NB4 (cell line): Measurements from ENCODE around the gene GNAI2.
"Not testable (repeated sequence)": the region's sequence is repeated elsewhere in the genome, so short reads cannot be mapped to it uniquely, and the experiment has no call there.

ENCODE experiments used
- DNase-seq: peaks from one replicate; pipeline ENCODE4 v3.0.0; 2010; ENCODE audit warnings: low read depth
- H3K4me3 ChIP-seq: one replicate; pipeline ENCODE4 v1.5.1; 2011; ENCODE audit warnings: mild to moderate bottlenecking, low read depth, low read length, moderate library complexity
- CTCF ChIP-seq: IDR thresholded peaks from one replicate; pipeline ENCODE4 v1.5.1; 2012; ENCODE audit warnings: low read depth, low read length
- MAX ChIP-seq: IDR thresholded peaks from 2 replicates; pipeline ENCODE4 v1.6.1; 2011; ENCODE audit warnings: low read depth, low read length
- MYC ChIP-seq: IDR thresholded peaks from 2 replicates; pipeline ENCODE4 v1.6.1; 2011; ENCODE audit warnings: low read depth, low read length
- POLR2A ChIP-seq: IDR thresholded peaks from 2 replicates; pipeline ENCODE4 v1.6.1; 2011; ENCODE audit warnings: mild to moderate bottlenecking; ENCODE audit not compliant: insufficient read length; ENCODE audit errors: extremely low read depth

GNAI2 gene

DNA sequence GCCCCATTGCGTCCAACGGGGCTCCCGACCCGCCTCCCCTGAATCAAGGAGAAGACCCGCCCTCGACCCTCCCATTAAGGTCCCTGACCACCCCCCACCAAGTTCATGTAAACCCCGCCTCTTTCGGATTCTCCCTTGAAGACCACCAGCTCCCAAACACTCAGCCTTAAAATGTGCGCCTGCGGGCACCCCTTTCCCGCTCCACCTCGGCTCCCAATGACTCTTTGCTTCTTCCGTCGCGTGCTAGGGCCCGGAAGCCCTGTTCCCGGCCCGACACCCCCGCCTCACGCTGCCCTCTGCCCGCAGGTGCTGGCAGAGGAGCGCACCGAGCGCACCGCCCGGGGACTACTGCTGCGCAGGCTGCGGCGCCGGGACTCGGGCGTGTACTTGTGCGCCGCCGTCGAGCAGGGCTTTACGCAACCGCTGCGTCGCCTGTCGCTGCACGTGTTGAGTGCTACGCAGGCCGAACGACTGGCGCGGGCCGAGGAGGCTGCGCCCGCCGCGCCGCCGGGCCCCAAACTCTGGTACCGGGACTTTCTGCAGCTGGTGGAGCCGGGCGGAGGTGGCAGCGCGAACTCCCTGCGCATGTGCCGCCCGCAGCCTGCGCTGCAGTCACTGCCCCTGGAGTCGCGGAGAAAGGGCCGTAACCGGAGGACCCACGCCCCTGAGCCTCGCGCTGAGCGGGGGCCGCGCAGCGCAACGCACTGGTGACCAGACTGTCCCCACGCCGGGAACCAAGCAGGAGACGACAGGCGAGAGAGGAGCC, 40.2 kb downstream of the GNAI2 start:
- DNase-seq: no peak
- no peak overlapping the region for H3K4me3 ChIP-seq
- TF ChIP-seq CTCF (no peak), MAX (no peak), POLR2A (no peak), MYC (no peak)

DNA sequence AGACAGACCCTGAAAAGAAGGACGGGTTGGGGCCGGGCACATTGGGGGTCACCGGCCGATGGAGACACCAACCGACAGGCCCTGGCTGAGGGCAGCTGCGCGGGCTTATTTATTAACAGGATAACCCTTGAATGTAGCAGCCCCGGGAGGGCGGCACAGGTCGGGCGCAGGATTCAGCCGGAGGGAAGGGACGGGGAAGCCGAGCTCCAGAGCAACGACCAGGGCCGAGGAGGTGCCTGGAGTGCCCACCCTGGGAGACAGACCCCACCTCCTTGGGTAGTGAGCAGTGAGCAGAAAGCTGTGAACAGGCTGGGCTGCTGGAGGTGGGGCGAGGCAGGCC, 40.7 kb downstream of the GNAI2 start:
- H3K4me3 ChIP-seq: no peak overlapping the region
- no peak for TF ChIP-seq MAX
- DNase-seq: no peak

DNA sequence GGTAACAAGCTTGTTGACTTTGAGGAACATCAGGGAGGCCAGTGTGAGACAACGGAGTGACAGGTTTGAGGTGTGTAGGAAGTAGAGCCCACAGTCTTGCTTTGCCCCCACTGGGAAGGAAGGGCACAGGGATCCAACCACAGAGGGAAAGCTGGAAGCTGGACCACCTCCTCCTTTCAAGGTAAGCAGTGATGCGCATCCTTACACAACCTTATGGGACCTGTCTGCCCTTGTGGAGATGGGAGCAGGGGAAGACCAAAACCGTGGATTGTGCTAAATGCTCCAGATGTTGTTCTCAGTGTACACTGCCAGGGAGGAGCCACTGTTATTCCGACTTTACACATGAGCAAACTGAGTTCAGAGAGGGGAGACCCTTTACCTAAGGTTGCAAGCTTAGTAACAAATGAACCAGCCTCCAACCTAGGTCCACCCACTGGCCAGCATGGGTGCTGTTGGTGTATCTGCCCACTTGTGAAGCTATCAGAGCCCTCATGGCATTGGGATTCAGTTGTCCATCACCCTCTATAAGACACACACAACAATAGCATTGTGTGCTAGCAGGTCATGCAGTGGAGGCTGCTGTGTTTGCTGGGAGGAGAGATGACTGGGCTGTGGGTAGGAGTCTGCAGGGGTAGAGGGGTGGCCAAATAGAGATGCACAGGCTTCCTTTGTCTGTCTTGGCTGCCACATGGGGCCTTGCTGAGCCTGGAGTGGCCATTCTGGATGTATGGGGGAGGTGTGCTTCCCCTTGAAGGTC, 42.3 kb downstream of the GNAI2 start:
- DNase-seq: no peak
- TF ChIP-seq POLR2A: no peak
- no peak for TF ChIP-seq CTCF
- no peak for TF ChIP-seq MAX
- TF ChIP-seq MYC: no peak
- no peak overlapping the region for H3K4me3 ChIP-seq

GRCh38 chr3:50278880-50279224, 42.8 kb downstream of the GNAI2 start, which contains the start of gene LSMEM2:
TSS of gene LSMEM2 (plus strand) at chr3:50279087. CDS start at chr3:50279114, 27 bp downstream.
- TF ChIP-seq CTCF (no peak), MAX (no peak), MYC (no peak), POLR2A (no peak)
- no peak for DNase-seq

GRCh38 chr3:50279255-50280016, 43.4 kb downstream of the GNAI2 start:
- H3K4me3 ChIP-seq: no peak overlapping the region
- no peak for DNase-seq
- no peak for TF ChIP-seq MYC
- TF ChIP-seq CTCF: no peak
- no peak for TF ChIP-seq POLR2A
- TF ChIP-seq MAX: no peak

More at GRCh38 chr3:50278880-50279224, 42.8 kb downstream of the GNAI2 start, which contains the start of gene LSMEM2:
- no peak within 1 kb of the TSS for H3K4me3 ChIP-seq

GRCh38 chr3:50284121-50284520, 48.1 kb downstream of the GNAI2 start:
- H3K4me3 ChIP-seq, DNase-seq: not testable (repeated sequence)
